Measurements from ENCODE around the gene DGKI.

- TF ChIP-seq CTCF (IDR thresholded peaks at IDR 0.05; ENCODE audit: low read length) = no peak
- TF ChIP-seq EZH2 (IDR thresholded peaks at IDR 0.05; ENCODE audit: borderline replicate concordance, low read length) = no peak
Observed at GRCh38 chr7:137888241-137888640, 41.5 kb upstream of the DGKI start.
